ENCODE results near the gene GDF2. TPM values are rescaled to one million over a fixed set of nuclear protein-coding genes. Genes with fewer than 3 reads are reported as not detected.

GDF2 gene
- total and polyA plus RNA-seq, 2 experiments from 2014 or later, result not detected

- Histone ChIP-seq H3K27ac (no peak overlapping the region), H2AFZ (no peak overlapping the region), H3K9me3 (ENCODE audit: low read depth) (no peaks in the 10 kb centered on the region), H3K4me3 (no peak overlapping the region), H3K79me2 (ENCODE audit: insufficient read depth) (no peaks in the 10 kb centered on the region), H3K9me2 (ENCODE audit: insufficient read depth) (no peaks in the 10 kb centered on the region), H3F3A (ENCODE audit: insufficient read depth) (no peaks in the 10 kb centered on the region), H4K20me1 (ENCODE audit: insufficient read depth) (no peaks in the 10 kb centered on the region), H3K36me3 (ENCODE audit: low read depth) (no peaks in the 10 kb centered on the region), H3K4me1 (ENCODE audit: insufficient read depth) (no peaks in the 10 kb centered on the region), H3K9ac (no peak overlapping the region), H3K27me3 (replicated peaks; ENCODE audit: insufficient read depth) (peaks cover 46% of the 10 kb centered on the region), H3K4me2 (ENCODE audit: unreplicated experiment) (no peak overlapping the region)
- 68 to 75% methylated on average over 8 of the region's 8 CpGs for WGBS, 2 experiments (ENCODE audit: low coverage in 1 of 2, low lambda C conversion rate in 2 of 2, missing lambda C conversion rate in 2 of 2)
- TF ChIP-seq EZH2 (IDR thresholded peaks at IDR 0.05; ENCODE audit: insufficient read depth, poor library complexity, severe bottlenecking), result no peak
- no peak for TF ChIP-seq EZH2phosphoT487 (IDR thresholded peaks at IDR 0.05; ENCODE audit: insufficient read depth, low read depth)
- in situ Hi-C loops (cut with MboI), result no loop called here
- no peak for DNase-seq
Observed at GRCh38 chr10:47334466-47335295, 12.4 kb downstream of the GDF2 start.

- peaks cover 46% of the 10 kb centered on the region for H3K27me3 ChIP-seq (replicated peaks; ENCODE audit: insufficient read depth)
Observed at GRCh38 chr10:47335906-47336305, 13.7 kb downstream of the GDF2 start.

DNA sequence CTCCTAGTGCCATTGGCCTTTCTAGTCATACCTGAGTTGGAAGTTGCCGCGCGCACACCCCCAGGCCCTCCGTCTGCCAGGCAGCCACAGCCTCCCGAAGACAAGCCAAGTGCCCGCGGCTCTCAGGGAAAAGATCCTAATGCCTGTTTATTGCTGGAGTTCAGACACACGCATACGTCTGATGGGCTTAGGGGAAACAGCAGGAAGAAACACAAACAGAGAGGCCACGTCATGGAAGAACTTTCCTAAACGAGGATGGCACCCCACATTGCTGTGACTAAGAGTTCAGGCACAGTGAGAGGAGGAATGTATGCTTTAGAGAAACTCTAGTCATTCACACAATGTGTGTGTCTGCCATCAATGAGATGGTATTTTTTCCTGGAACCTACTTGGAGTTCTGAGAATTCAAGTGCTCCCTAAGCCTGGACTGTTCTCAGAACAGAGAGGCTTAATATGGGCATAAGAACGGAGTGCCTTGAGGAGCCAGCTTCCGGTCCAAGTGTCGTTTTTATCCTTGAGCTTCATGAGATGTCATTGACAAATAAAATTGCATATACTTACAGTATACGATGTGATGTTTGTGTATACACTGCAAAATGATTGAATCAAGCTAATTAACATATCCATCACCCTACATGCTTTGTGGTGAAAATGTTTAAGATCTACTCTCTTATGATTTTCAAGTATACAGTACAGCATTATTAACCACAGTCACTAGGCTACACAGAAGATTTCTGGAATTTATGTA lies 14.3 kb downstream of the GDF2 start:
- Histone ChIP-seq H3K4me2 (ENCODE audit: unreplicated experiment) (no peak overlapping the region), H3K9me3 (ENCODE audit: low read depth) (no peaks in the 10 kb centered on the region), H3K27ac (no peak overlapping the region), H3K79me2 (ENCODE audit: insufficient read depth) (no peaks in the 10 kb centered on the region), H3K36me3 (ENCODE audit: low read depth) (no peaks in the 10 kb centered on the region), H2AFZ (no peak overlapping the region), H3F3A (ENCODE audit: insufficient read depth) (no peaks in the 10 kb centered on the region), H3K27me3 (replicated peaks; ENCODE audit: insufficient read depth) (peaks cover 46% of the 10 kb centered on the region), H3K9me2 (ENCODE audit: insufficient read depth) (no peaks in the 10 kb centered on the region), H3K4me3 (no peak overlapping the region), H4K20me1 (ENCODE audit: insufficient read depth) (no peaks in the 10 kb centered on the region), H3K9ac (no peak overlapping the region), H3K4me1 (ENCODE audit: insufficient read depth) (no peaks in the 10 kb centered on the region)
- in situ Hi-C loops (cut with MboI), result no loop called here
- WGBS, 2 experiments (ENCODE audit: low coverage in 1 of 2, low lambda C conversion rate in 2 of 2, missing lambda C conversion rate in 2 of 2), result 64 to 66% methylated on average over 15 of the region's 15 CpGs
- TF ChIP-seq EZH2phosphoT487 (IDR thresholded peaks at IDR 0.05; ENCODE audit: insufficient read depth, low read depth) (no peak), EZH2 (IDR thresholded peaks at IDR 0.05; ENCODE audit: insufficient read depth, poor library complexity, severe bottlenecking) (no peak)
- peak; percentile 40 for DNase-seq

More at GRCh38 chr10:47335906-47336305, 13.7 kb downstream of the GDF2 start:
- no peak overlapping the region for H2AFZ ChIP-seq
- no peaks in the 10 kb centered on the region for H3K9me3 ChIP-seq (ENCODE audit: low read depth)
- no peak overlapping the region for H3K27ac ChIP-seq
- H3K79me2 ChIP-seq (ENCODE audit: insufficient read depth), result no peaks in the 10 kb centered on the region
- 20 to 23% methylated on average over 5 of the region's 5 CpGs for whole genome bisulfite sequencing, 2 experiments (ENCODE audit: low coverage in 1 of 2, low lambda C conversion rate in 2 of 2, missing lambda C conversion rate in 2 of 2)
- no peak overlapping the region for H3K4me2 ChIP-seq (ENCODE audit: unreplicated experiment)
- H3K9me2 ChIP-seq (ENCODE audit: insufficient read depth), result no peaks in the 10 kb centered on the region
- H3K9ac ChIP-seq, result no peak overlapping the region
- DNase-seq, result no peak
- no peak overlapping the region for H3K4me3 ChIP-seq
- in situ Hi-C loops (cut with MboI), result no loop called here
- no peaks in the 10 kb centered on the region for H3K36me3 ChIP-seq (ENCODE audit: low read depth)
- H3F3A ChIP-seq (ENCODE audit: insufficient read depth), result no peaks in the 10 kb centered on the region
- H4K20me1 ChIP-seq (ENCODE audit: insufficient read depth), result no peaks in the 10 kb centered on the region
- H3K4me1 ChIP-seq (ENCODE audit: insufficient read depth), result no peaks in the 10 kb centered on the region
- TF ChIP-seq EZH2 (IDR thresholded peaks at IDR 0.05; ENCODE audit: insufficient read depth, poor library complexity, severe bottlenecking), result no peak
- TF ChIP-seq EZH2phosphoT487 (IDR thresholded peaks at IDR 0.05; ENCODE audit: insufficient read depth, low read depth), result no peak

GRCh38 chr10:47337310-47337709 lies 15.1 kb downstream of the GDF2 start:
- Histone ChIP-seq H4K20me1 (ENCODE audit: insufficient read depth) (no peaks in the 10 kb centered on the region), H3K27me3 (replicated peaks; ENCODE audit: insufficient read depth) (peaks cover 53% of the 10 kb centered on the region), H3K27ac (no peak overlapping the region), H3K9me2 (ENCODE audit: insufficient read depth) (no peaks in the 10 kb centered on the region), H2AFZ (no peak overlapping the region), H3K4me1 (ENCODE audit: insufficient read depth) (no peaks in the 10 kb centered on the region), H3F3A (ENCODE audit: insufficient read depth) (no peaks in the 10 kb centered on the region), H3K4me3 (no peak overlapping the region), H3K9me3 (ENCODE audit: low read depth) (no peaks in the 10 kb centered on the region), H3K79me2 (ENCODE audit: insufficient read depth) (no peaks in the 10 kb centered on the region), H3K36me3 (ENCODE audit: low read depth) (no peaks in the 10 kb centered on the region), H3K9ac (no peak overlapping the region), H3K4me2 (ENCODE audit: unreplicated experiment) (no peak overlapping the region)
- no peak for DNase-seq
- 43 to 49% methylated on average over 4 of the region's 4 CpGs for WGBS, 2 experiments (ENCODE audit: low coverage in 1 of 2, low lambda C conversion rate in 2 of 2, missing lambda C conversion rate in 2 of 2)
- in situ Hi-C loops (cut with MboI), result no loop called here
- TF ChIP-seq EZH2 (IDR thresholded peaks at IDR 0.05; ENCODE audit: insufficient read depth, poor library complexity, severe bottlenecking), result no peak
- TF ChIP-seq EZH2phosphoT487 (IDR thresholded peaks at IDR 0.05; ENCODE audit: insufficient read depth, low read depth), result no peak

All from GM23248 (cell line).